Measurements from ENCODE around the gene FGF9.

FGF9 gene

DNA sequence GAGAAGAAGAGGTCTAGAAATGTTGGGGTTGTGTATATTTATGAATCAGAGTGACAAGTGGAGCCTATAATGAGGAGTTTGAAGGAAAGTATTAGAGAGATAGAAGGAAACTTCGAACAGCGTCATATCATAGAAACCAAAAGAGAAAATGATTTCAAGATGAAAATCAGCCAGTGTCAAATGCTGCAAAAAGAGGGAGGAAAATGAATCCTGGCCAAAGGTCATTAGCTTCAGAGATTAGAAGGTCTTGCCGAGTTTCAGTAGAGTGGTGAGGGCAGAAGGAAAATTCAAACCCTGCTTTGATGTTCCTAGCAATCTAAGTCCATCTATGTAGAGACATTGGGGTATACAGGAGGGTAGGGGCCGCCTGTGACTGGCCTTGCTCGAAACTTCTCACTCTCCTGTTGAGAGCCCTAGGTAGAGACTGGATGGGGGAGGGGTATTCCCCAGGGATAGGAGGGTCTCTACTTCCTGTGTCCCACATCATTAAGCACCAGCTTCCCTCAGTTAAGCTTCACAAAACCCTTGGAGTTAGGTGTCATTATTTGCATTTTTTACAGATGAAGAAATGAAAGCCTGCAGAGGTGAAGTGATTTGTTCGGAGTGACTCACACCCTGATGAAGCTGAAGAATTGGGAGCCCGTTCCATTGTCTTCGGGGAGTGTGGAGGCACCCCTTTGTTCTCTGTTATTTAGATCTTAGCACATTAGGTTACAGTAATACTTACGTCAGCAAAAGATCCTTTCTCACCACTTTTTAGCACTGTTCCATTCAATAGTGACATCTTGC, 62.8 kb downstream of the FGF9 start:
- ChIA-PET POLR2A (no interaction called here), CTCF (interaction anchor here (0.9 kb wide), 1 partner anchor 116 kb away, joined by 3 read pairs; no protein-coding TSS in a partner anchor)
- TF ChIP-seq LEF1 (IDR thresholded peaks at IDR 0.05; ENCODE audit: borderline replicate concordance): no peak
- TF ChIP-seq, protein P1, sequence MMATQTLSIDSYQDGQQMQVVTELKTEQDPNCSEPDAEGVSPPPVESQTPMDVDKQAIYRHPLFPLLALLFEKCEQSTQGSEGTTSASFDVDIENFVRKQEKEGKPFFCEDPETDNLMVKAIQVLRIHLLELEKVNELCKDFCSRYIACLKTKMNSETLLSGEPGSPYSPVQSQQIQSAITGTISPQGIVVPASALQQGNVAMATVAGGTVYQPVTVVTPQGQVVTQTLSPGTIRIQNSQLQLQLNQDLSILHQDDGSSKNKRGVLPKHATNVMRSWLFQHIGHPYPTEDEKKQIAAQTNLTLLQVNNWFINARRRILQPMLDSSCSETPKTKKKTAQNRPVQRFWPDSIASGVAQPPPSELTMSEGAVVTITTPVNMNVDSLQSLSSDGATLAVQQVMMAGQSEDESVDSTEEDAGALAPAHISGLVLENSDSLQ (IDR thresholded peaks at IDR 0.05): no peak
- TF ChIP-seq FOXK2 (IDR thresholded peaks at IDR 0.05): no peak
- TF ChIP-seq ELF4 (IDR thresholded peaks at IDR 0.05): no peak
- DNase-seq (ENCODE audit: extremely low spot score): no peak

DNA sequence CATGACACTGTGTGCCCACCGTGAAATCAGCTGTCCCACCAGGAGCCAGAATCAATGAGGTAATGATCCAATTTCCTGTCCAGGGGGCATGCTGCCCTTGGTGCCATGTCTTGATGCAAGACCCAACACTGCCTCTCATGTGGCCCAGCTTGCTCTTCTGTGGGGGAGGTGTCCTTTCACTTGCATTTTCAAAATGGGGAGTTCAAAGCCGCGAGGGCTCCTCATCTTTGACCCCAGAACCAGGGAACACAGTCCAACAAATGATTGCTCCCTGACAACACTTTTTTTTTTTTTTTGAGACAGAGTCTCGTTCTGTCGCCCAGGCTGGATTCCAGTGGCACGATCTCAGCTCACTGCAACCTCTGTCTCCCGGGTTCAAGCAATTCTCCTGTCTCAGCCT, 64.1 kb downstream of the FGF9 start:
- ChIA-PET POLR2A (no interaction called here), CTCF (no interaction called here)
- no peak for DNase-seq (ENCODE audit: extremely low spot score)
- TF ChIP-seq ARNT (IDR thresholded peaks at IDR 0.05) (no peak), HDGF (IDR thresholded peaks at IDR 0.05; ENCODE audit: borderline replicate concordance) (no peak), BHLHE40 (IDR thresholded peaks at IDR 0.05; ENCODE audit: borderline replicate concordance) (no peak), ELF4 (IDR thresholded peaks at IDR 0.05) (no peak), FOXM1 (IDR thresholded peaks at IDR 0.05; ENCODE audit: borderline replicate concordance) (no peak), CTBP1 (IDR thresholded peaks at IDR 0.05; ENCODE audit: borderline replicate concordance) (no peak), LEF1 (IDR thresholded peaks at IDR 0.05; ENCODE audit: borderline replicate concordance) (no peak), L3MBTL2 (conservative IDR thresholded peaks at IDR 0.05) (no peak), TARDBP (IDR thresholded peaks at IDR 0.05) (no peak), NFRKB (IDR thresholded peaks at IDR 0.05) (no peak), FOXK2 (IDR thresholded peaks at IDR 0.05) (no peak), SUZ12 (IDR thresholded peaks at IDR 0.05) (no peak), FOXA1 (IDR thresholded peaks at IDR 0.05) (no peak), SP1 (IDR thresholded peaks at IDR 0.05) (no peak), ZNF384 (IDR thresholded peaks at IDR 0.05) (no peak)
- TF ChIP-seq, protein P1 (IDR thresholded peaks at IDR 0.05): no peak

DNA sequence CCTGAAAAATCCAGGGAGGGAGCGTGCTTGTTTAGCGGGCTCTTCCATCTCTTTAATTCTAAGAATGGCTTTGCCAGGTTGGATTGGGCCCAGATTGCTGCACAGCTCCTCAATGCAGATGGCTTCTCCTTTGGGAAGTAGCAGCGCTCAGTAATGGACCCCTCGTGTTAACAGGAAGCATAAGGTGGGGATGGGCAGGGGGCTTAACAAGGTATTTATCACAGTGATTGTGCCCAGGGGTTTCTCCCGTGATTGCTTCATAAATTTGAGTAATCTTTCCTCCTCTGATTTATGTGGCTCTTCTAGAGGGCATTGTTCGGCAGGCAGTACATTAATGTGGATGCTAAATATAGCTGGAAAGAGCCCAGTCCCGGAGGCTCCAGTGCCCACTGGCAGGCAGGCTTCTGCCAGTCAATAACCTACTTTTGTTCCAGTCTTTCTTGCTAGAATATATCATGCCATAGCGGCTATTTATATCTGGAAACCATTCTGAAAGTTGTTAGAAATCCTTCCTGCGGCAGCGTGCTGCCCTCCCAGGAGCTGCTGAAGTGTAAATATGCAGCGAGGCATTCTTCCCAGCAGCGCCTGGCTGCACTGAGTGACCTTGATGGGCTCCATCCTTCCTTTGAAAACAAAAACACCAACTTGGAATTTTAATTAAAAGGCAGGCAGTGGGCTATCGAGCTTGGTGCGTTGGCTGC, 65.0 kb downstream of the FGF9 start:
- DNase-seq (ENCODE audit: extremely low spot score): no peak
- TF ChIP-seq NFRKB (IDR thresholded peaks at IDR 0.05): no peak
- TF ChIP-seq FOXK2 (IDR thresholded peaks at IDR 0.05): no peak
- TF ChIP-seq LEF1 (IDR thresholded peaks at IDR 0.05; ENCODE audit: borderline replicate concordance): no peak
- no peak for TF ChIP-seq L3MBTL2 (conservative IDR thresholded peaks at IDR 0.05)
- ChIA-PET POLR2A (no interaction called here), CTCF (interaction anchor here (0.6 kb wide), 1 partner anchor 302 kb away, joined by 4 read pairs; no protein-coding TSS in a partner anchor)

- POLR2A ChIA-PET: no interaction called here
- CTCF ChIA-PET: no interaction called here
- DNase-seq (ENCODE audit: extremely low spot score): no peak
- TF ChIP-seq ARNT (IDR thresholded peaks at IDR 0.05): no peak
- no peak for TF ChIP-seq SUZ12 (IDR thresholded peaks at IDR 0.05)
- no peak for TF ChIP-seq ZNF384 (IDR thresholded peaks at IDR 0.05)
- no peak for TF ChIP-seq BHLHE40 (IDR thresholded peaks at IDR 0.05; ENCODE audit: borderline replicate concordance)
- TF ChIP-seq L3MBTL2 (conservative IDR thresholded peaks at IDR 0.05): no peak
- TF ChIP-seq CTBP1 (IDR thresholded peaks at IDR 0.05; ENCODE audit: borderline replicate concordance): no peak
- TF ChIP-seq FOXM1 (IDR thresholded peaks at IDR 0.05; ENCODE audit: borderline replicate concordance): no peak
- TF ChIP-seq NFRKB (IDR thresholded peaks at IDR 0.05): no peak
- TF ChIP-seq TARDBP (IDR thresholded peaks at IDR 0.05): no peak
- TF ChIP-seq, protein P1 (IDR thresholded peaks at IDR 0.05): no peak
- TF ChIP-seq FOXA1 (IDR thresholded peaks at IDR 0.05): no peak
These were observed 66.1 kb downstream of the FGF9 start for GRCh38 chr13:21736926-21737325.

DNA sequence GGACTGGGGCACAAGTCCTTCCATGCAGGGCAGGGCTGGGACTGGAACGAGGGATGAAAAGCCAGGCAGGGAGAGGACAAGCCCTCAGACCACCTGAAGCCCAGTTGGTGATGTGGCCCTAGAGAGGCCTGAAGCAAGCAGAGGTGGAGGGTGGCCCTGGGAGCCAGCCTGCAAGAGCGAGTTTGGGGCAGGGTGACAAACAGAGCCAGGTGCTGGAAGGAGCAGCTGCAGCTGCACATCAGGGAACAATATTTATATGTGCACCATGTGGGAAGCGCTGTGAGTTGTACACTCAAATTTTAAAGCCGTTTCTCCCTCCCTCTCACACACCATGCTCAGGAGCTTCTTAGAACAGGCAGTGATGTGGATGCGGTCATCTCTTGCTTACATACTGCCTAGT, 67.8 kb downstream of the FGF9 start:
- POLR2A ChIA-PET: no interaction called here
- no peak for TF ChIP-seq LEF1 (IDR thresholded peaks at IDR 0.05; ENCODE audit: borderline replicate concordance)
- TF ChIP-seq HDGF (IDR thresholded peaks at IDR 0.05; ENCODE audit: borderline replicate concordance): no peak
- TF ChIP-seq FOXA1 (IDR thresholded peaks at IDR 0.05): no peak
- CTCF ChIA-PET: no interaction called here
- no peak for DNase-seq (ENCODE audit: extremely low spot score)

- DNase-seq (ENCODE audit: extremely low spot score): no peak
- TF ChIP-seq ELF4 (IDR thresholded peaks at IDR 0.05) (no peak), SP1 (IDR thresholded peaks at IDR 0.05) (no peak), FOXA1 (IDR thresholded peaks at IDR 0.05) (no peak), ARNT (IDR thresholded peaks at IDR 0.05) (no peak), BHLHE40 (IDR thresholded peaks at IDR 0.05; ENCODE audit: borderline replicate concordance) (no peak), L3MBTL2 (conservative IDR thresholded peaks at IDR 0.05) (no peak), ZNF384 (IDR thresholded peaks at IDR 0.05) (no peak), FOXK2 (IDR thresholded peaks at IDR 0.05) (no peak)
- CTCF ChIA-PET: no interaction called here
- POLR2A ChIA-PET: no interaction called here
These were observed 68.9 kb downstream of the FGF9 start for GRCh38 chr13:21739771-21740170.
